Fibroblast of gingiva (primary cell): ENCODE results near the gene TAS2R1.
A peak's percentile ranks its signal among the peaks of the same experiment; 100 is the strongest.
"Not testable (repeated sequence)": the region's sequence is repeated elsewhere in the genome, so short reads cannot be mapped to it uniquely, and the experiment has no call there.

Experiments
- DNase-seq: peaks from one replicate; pipeline ENCODE4 v3.0.0-alpha.2; 2011; ENCODE audit warnings: low read depth

The TAS2R1 gene

DNA sequence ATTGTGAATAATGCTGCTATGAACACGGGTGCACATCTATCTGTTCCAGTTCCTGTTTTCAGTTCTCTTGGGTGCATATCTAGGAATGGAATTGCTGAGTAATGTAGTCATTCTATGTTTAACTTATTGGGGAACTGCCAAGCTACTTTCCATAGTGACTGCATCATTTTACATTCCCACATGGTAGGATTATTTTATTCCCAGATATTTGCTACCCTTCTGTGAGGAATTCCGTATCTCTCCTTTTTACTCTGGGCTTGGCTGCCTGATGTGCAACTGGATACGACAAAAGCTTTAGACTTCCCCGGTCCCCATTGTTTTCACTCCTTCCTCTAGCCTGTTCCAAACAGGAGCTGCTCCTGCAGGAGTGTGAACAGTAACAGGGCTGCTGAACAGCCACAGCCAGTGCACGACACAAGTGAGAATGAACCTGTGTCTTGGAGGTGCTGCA lies 7.2 kb downstream of the TAS2R1 start:
- DNase-seq = peak; percentile 51

DNA sequence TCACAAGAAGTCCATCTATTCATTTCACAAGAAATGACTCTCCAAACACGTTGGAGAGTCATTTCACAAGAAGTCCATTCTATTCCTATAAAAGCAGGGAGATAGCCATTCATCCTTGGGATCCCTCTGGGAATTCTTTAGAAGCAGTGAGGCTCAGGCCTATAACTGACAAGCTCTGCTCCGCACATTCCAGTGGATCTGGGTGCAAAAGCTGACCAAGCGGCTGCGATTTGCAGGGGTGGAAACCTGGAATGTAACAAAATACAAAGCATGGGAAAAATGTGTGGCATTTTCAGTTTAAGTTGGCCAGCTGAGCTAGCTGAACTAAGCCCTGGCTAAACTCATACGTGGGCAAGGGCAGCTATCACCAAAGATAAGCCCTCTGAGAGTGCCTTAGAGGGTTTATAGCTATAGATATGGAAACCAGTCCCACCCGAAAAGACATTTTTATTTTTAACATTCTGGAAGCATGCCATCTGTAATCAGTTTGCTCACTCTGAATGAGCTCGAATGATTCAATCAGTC lies 8.7 kb downstream of the TAS2R1 start:
- peak; percentile 19 for DNase-seq

DNA sequence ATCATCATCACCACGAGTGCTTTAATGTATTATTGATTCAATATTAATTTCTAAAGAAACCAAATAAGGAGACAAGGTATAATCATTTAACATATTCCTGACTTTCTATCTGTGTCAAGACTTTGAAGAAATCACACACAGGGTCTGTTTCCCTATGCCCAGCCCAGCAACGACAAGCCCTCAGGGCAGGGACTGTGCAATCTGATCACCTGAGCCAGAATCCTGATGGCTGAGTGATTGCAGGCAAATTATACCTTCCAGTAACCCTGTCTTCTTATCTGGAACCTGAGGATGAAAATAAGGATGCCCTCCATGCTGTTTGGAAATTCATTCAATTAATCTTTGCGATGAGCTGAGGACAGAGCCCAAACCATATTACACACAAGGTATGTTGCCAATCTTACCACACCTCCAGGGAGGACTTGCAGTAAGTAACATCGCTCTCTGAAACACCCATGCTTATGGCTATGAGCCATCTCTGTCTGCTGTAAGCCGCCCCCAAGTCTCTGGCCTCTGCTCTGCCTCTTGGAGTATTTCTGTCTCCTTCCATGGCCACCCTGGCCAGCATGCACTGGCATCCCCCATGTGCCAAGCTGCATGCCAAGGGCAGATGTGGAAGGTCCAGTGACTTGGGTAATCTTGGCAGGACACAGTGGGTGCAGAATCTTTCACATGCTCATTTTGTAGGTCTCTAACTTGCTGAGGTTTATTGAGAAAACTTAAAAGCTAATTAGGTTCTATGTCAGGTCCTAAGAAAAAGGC lies 10.6 kb downstream of the TAS2R1 start:
- no peak for DNase-seq

DNA sequence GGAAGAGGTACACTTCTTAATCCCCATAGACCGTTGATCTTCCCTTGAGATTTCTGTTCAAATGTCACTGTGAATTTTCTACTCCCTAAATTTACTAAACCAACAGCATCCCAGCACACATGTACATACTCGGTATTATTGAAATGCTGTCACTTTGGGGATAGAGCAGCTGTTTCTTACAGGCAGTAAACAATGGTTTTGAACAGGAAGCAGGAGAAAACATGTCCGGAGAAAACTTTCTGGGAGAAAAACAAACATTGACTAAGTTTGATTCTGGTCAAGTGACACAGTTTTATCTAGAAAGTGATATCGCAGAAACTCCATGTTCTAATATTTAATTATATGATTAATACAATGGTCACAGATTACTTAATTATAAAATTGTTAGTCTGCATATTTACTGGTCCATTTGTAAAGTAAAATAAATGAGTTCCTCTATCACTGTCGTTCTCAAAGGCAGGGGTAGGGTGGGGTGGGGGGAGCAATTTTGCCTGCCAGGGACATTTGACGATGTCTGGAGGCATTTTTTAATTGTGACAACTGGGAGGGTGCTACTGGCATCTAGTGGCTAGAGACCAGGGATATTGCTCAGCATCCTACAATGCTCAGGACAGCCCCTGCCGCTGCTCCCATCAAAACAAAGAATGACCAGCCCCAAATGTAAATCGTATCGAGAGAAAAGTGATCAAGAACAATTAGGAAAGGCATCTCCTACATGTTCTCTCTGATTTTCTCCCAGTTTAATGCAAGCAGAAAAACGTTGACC lies 12.2 kb downstream of the TAS2R1 start:
- no peak for DNase-seq

DNA sequence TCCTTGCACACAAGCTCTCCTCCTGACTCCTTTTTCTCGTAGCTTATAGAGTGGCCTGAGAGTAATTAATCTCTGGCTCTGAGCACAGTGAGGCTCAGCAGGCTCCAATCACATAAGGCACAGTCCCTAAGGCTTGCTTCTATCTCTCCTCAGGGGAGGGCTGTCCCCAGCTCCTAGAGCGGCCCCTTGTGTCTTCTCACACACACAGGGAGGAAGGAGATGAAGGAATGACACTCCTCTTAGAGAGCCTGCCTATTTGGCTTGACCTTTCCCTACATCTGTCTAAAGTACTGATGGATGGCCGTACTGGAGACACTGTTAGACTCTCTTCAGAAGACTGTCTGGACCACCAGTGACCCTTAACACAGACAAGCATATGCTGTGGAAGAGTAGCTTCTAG lies 12.9 kb downstream of the TAS2R1 start:
- no peak for DNase-seq

DNA sequence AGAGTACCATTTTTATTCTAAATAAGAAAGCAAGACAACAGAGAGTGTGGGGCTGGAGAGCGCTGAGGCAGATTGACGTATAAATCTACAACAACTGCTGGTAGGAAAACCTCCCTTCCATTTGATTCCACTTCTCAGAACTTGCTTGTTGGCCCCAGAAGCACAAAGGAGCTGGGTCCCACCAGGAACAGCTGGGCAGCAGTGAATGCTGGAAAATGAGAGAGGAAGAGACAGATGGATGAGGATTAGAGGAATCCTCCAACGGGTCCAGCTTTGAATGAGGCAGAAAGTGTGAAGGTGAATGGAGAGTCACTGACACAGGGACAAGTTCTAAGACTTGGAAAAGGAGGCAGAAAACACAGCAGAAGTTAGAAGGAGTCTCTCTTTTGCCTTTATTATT lies 14.8 kb downstream of the TAS2R1 start:
- DNase-seq = no peak

DNA sequence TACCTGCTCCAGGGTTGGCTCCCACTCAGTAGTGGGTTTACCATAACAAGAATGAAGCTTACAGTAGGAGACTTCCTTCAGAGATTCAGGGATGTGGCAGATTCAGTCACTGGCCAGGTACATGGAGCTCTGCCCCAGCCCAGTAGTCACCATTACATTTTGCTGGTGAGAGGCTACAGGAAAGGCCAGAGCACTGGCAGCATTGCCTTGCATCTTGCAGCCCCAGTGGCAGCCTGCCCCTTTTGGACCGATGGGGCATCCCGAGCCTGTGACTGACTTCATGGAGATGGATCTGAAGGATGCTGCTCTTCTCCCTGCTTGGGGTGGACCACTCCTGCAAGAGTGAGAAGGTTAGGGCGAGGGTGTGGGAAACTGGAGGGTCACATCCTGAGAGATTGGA lies 16.8 kb downstream of the TAS2R1 start:
- no peak for DNase-seq

DNA sequence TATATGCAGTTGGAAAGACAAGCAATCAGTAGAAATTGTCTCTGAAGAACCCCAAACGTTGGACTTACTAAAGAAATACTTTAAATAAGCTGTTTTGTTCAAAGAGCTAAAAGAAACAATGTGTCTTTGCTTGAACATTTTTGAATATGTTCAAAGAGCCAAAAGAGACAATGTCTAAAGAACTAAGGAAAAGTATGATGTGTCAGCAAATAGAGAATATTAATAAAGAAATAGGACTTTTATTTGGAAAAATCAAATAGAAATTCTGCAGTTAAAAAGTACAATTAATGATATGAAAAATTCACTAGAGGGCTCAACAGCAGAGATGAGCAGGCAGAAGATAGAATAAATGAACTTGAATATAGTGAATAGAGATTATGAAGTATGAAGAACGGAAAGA lies 19.2 kb downstream of the TAS2R1 start:
- no peak for DNase-seq

DNA sequence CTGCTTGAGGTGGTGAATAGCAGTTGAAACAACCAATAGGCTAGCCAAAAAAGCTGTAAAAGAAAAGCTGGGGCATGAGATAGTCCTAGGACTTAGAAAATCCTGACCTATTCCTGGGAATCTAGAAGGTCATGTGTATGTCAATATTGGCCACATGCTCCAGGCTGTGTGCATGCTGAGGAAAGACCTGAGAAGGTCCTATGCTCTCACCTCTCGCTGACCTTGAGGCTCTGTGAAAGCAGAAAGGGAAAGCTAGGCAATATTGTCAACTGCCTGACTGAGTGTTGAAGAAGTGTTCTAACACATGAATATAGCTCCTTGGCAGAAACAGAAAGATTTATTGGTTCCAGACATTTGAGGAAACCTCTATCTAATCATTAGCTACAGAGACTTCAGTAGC lies 19.8 kb downstream of the TAS2R1 start:
- no peak for DNase-seq

DNA sequence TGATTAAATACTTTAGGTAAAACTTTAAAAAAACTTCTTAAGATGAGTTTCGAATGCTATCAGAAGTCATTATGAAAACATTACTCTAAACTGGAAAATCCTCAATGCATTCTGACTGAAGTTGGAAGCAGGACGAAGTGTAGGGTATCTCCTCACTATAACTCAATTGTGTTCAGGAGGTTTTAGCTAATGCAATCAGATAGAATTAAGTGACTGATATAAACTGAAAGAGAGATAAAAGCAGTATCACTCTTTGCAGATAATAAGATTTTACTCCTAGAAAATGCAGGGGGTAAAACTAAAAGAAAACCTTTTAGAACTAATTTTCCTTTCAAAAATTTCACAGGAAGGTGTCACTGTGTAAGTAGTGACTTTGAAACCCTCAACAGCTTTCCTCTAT lies 22.1 kb downstream of the TAS2R1 start:
- no peak for DNase-seq

DNA sequence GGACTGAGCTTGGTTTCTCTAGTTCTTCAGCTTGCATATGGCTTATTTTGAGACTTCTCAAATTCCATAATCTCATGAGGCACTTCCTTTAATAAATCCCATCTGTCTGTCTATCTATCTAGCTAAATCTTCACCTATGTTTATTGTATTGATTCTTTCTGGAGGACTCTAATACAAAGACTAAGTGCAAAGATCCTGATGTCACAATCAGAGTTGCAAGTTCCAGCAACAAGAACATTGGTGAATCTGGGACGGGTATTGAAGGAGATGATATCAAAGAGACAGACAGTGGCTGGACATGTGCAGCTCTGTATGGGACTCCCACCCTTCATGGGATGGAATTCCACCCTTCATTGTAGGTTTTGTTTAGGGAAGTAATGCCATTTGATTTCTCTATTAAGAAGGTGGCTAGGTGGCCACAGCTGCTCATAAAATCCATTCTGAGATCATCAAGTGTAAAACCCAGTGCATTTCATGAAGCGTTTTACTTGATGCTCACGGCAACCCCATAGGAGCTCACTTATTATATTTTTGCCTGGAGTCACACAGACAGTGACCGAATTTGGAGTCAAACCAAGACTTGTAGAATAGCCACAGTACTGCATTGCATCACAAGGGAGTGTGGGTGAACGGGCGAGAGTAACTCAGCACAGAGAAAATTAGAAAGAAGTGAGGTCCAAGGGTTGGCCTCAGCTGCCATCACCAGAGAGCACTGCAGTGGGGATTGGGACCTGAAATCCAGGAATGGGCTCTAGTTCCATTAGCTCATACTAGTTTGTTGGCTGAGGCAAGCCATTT lies 24.9 kb downstream of the TAS2R1 start:
- no peak for DNase-seq

DNA sequence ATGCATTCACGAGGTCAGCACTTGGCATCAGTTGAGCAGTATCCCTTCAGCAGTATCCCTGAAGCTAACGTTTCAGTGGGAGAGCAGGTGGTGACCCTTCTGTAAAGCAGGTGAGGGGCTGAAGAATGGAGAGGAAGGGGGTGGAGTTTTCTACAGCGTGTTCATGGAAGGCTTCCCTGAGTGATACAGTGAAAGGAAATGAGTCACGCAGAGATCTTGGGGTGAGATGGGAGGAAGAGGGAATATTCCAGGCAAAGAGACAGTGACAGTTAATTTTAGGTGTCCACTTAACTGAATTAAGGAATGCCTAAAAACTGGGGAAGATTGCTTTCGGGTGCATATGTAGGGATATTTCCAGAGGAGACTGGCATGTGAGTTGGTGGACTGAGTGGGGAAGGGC lies 25.7 kb downstream of the TAS2R1 start:
- DNase-seq = no peak

DNA sequence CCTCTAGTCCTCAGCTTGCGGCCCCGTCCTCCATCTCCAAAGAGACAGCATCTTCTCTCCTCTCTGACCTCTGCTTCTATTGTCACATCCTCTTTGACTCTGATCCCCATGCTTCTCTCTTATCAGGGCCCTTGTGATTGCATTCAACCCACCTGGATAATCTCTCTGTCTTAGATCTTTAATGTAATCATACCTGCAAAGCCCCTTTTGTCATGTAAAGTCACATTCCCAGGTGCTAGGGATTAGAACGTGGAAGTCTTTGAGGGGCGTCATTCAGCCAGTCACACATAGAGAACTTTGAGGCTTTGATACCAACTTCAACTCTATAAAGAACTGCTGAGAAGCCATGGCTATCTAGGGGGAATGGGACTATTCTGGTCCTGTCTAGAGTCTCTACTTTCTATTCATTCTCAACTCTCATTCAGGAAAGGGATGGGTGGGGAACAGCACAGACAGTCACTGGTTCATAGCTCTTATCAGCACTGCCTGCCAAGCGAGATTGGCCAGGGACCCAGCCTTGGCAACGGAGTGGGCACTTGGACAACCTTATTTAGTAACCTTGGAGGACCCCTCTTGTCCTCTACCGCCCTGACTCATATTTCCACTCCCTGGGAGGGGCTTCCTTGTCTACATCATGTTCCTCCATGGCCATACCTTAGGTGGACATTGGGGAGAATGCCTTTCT lies 29.0 kb downstream of the TAS2R1 start:
- DNase-seq = no peak

DNA sequence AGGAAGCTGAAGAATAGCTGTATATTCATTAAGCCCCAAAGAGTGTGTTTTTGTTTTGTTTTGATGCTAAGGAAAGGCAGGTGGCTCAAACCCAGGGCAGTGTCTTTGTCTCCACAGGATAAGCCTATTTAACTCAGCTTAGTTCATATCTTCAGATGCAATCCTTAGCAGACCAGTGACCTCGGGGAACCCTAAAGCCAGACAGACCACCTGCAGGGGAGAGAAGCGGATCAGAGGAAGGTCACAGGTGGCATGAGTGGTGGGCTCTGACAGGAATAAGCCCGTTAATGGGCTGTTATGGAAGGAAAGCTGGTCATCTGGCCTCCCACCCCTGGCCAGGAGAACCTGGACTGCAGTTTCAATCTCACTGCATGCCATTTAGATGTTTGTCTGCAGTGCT lies 30.8 kb downstream of the TAS2R1 start:
- no peak for DNase-seq

DNA sequence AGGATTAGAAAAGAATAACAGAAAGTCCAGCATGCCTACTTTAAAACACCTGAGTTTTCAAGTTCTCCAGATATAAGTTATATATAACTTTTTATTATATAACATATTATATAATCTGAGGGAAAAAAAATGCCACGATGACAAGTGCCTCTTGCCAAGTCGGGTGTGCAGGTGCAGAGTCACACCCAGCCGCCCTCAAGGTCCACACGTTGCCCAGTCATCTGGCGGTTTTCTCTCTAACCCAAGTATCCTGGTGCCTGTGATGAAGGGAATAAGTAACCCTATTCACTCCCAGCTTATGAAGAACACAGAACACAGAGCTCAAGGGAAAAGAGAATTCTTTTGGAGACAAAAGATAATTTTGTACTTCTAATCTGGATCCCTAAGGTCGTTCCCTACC lies 31.8 kb downstream of the TAS2R1 start:
- DNase-seq = not testable (repeated sequence)

DNA sequence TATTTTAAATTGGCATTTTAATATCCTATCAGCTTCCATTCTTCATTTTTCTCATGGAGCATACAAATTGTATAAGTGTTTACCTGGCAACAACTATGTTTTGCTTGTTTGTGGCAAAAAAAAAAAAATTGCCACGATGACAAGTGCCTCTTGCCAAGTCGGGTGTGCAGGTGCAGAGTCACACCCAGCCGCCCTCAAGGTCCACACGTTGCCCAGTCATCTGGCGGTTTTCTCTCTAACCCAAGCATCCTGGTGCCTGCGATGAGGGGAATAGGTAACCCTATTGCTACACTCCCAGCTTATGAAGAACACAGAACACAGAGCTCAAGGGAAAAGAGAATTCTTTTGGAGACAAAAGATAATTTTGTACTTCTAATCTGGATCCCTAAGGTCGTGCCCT lies 32.8 kb downstream of the TAS2R1 start:
- DNase-seq = not testable (repeated sequence)

DNA sequence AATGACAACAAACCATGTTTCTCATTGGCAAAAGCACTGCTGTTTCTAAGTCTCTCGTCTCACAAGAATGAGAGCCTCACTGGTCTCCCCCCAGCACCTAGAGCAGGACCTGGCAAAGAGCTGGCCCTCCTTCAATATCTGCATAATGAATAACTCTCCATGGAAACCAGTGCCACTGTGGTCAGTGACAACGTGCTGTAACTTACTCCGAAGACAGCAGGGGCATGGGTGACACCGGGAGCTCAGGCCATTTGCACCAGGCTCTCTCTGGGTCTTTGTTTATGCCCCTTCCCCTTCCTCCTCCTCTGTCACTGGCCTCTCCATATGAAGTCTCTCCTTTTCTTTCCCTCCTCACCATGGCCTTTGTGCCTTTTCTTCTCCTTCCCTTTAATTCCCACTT lies 33.3 kb downstream of the TAS2R1 start:
- no peak for DNase-seq

DNA sequence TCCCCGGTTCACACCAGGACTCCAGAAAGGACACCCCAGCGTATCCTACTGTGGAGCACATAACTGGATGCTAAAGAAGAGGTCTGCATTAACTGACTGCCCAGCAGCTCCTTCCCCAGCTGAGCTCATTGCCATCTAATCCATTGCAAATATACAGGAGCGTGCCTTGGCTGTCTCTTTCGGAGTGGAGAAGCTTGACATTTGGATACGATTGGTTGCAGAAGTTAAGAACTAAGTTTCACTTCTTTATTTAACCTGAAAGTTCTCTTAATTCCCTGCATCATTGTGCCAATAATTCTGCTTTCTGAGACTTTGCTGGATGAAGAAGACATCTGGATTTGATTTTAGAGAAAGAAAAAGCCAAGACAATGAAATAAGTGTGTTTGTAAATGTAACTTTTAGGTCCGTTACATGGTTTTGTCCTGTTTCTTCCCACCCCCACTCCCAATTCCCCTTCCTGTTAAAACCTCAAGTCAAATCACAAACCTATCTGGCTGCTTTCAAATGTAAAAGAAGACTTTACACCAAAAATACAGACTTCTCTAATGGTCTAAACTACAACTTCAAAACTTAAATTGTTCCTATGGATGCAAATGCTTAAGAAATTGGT lies 33.9 kb downstream of the TAS2R1 start:
- peak; percentile 38 for DNase-seq

DNA sequence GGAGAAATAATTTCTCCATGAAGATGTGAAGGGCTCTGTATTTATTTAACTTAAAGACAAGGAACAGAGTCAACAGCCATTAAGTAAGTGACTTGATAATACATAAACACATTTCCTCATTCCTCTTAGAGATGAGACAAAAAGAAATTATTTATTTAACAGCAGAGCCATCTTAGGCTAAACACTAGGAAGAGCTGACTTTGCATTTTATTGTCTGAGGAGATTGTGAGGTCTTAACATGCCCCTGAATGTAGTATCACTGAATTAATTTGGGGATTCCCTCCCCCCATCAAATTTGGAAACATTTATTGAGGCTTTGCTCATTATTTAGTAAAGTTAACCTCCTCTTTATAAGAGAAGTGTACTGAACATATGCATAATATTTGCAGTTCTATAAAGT lies 35.2 kb downstream of the TAS2R1 start:
- no peak for DNase-seq

DNA sequence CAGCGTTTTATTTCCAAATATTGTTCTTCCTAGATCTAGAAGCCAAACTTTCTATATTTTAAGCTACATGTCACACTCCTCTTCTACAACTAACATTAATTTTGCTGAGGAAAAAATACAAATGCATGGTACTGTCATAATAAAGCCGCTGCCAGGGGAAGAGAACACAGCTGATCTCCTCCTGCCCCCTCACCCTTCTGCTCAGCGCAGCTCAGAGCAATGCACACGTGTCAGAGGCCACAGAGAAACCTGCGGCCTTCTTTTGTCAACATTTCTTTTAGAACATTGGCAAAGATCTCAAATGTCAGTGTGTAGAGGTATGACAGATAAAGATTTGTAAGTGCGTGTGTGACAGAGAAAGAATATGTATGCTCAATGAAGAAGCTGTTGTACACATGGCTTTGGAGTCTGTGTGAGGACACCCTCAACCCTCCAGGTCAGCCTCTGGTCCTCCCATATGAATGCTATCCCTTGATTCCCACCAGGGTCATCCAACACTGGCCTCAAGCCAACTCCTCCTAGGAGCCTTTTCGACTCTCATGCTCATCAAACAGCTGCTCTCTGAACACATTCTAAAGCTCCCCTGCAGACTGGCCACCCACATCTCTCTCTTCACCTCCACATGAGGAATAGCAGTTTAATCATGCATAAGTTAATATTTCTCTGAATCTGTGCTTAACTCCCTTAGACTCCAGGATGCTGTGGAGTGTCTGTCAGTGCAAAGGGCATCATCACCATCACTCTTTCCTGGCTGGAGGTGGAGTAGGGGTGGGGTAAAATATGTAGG lies 40.9 kb downstream of the TAS2R1 start:
- no peak for DNase-seq

DNA sequence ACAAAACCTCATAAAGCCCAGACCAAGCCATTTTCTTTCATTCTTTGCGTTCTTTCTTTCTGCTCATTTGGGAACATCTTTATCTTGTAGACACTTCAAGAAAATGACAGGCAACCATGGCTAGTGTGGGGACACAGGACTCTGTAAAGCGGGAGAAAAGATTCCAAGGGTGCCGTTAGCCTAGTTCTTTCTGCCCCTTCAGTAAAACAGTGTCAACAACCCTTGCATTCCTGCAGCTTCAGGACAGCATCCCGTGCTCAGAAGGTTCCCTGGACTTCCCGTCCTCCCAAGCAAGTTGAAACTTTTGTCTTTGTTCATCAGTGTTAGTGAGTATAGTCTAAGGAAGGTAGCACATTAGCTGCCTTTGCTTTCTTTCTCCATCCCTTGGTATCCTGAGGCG lies 41.9 kb downstream of the TAS2R1 start:
- no peak for DNase-seq
